Measurements from ENCODE around the gene ZNF550.

Gene ZNF550

GRCh38 chr19:57559404-57560025 lies at the start of gene ZNF550:
ZNF550 (minus strand) TSS chr19:57559863; CDS start chr19:57559682, 181 bp downstream.
- peak; percentile 77 to 83 for DNase-seq (ENCODE audit: low read depth in 1 of 2, low spot score in 1 of 2)

- no peak for DNase-seq (ENCODE audit: low read depth in 1 of 2, low spot score in 1 of 2)
Observed at GRCh38 chr19:57606931-57607330, 47.3 kb upstream of the ZNF550 start.

GRCh38 chr19:57599761-57600383 lies 40.2 kb upstream of the ZNF550 start, which contains the start of gene ZNF530:
ZNF530 (plus strand) TSS chr19:57599885; CDS start chr19:57604346, 4,461 bp downstream.
- peak; percentile 71 to 77 for DNase-seq (ENCODE audit: low read depth in 1 of 2, low spot score in 1 of 2)

- DNase-seq (ENCODE audit: low read depth in 1 of 2, low spot score in 1 of 2), result no peak
Observed at GRCh38 chr19:57599377-57599760, 39.7 kb upstream of the ZNF550 start.

GRCh38 chr19:57587529-57587928 lies 27.9 kb upstream of the ZNF550 start:
- no peak for DNase-seq (ENCODE audit: low read depth in 1 of 2, low spot score in 1 of 2)

GRCh38 chr19:57583521-57584416 lies 24.1 kb upstream of the ZNF550 start, which contains the start of gene ZIK1:
ZIK1 (plus strand) TSS chr19:57584145; CDS start chr19:57584357, 212 bp downstream.
- peak; percentile 69 to 71 for DNase-seq (ENCODE audit: low read depth in 1 of 2, low spot score in 1 of 2)

- DNase-seq (ENCODE audit: low read depth in 1 of 2, low spot score in 1 of 2), result no peak
Observed at GRCh38 chr19:57583104-57583520, 23.4 kb upstream of the ZNF550 start.

- peak; percentile 89 to 93 for DNase-seq (ENCODE audit: low read depth in 1 of 2, low spot score in 1 of 2)
Observed at GRCh38 chr19:57578487-57579205, 19.0 kb upstream of the ZNF550 start, which contains the start of gene ZNF416. ZNF416 (minus strand) TSS chr19:57578911; CDS start chr19:57578704, 207 bp downstream.

- no peak for DNase-seq (ENCODE audit: low read depth in 1 of 2, low spot score in 1 of 2)
Observed at GRCh38 chr19:57576661-57577060, 17.0 kb upstream of the ZNF550 start.

- no peak for DNase-seq (ENCODE audit: low read depth in 1 of 2, low spot score in 1 of 2)
Observed at GRCh38 chr19:57572415-57572947, 12.8 kb upstream of the ZNF550 start.

- DNase-seq (ENCODE audit: low read depth in 1 of 2, low spot score in 1 of 2), result no peak
Observed at GRCh38 chr19:57570707-57571106, 11.0 kb upstream of the ZNF550 start.

GRCh38 chr19:57566396-57567265 lies 7.0 kb upstream of the ZNF550 start:
- no peak for DNase-seq (ENCODE audit: low read depth in 1 of 2, low spot score in 1 of 2)

GRCh38 chr19:57563547-57563946 lies 3.9 kb upstream of the ZNF550 start:
- no peak for DNase-seq (ENCODE audit: low read depth in 1 of 2, low spot score in 1 of 2)

- no peak for DNase-seq (ENCODE audit: low read depth in 1 of 2, low spot score in 1 of 2)
Observed at GRCh38 chr19:57560049-57560491, 407 bp upstream of the ZNF550 start.

GRCh38 chr19:57559008-57559403 lies 657 bp downstream of the ZNF550 start:
- DNase-seq (ENCODE audit: low read depth in 1 of 2, low spot score in 1 of 2), result no peak

GRCh38 chr19:57558525-57558924 lies 1.1 kb downstream of the ZNF550 start:
- no peak for DNase-seq (ENCODE audit: low read depth in 1 of 2, low spot score in 1 of 2)

GRCh38 chr19:57557659-57558058 lies 2.0 kb downstream of the ZNF550 start:
- no peak for DNase-seq (ENCODE audit: low read depth in 1 of 2, low spot score in 1 of 2)

- DNase-seq (ENCODE audit: low read depth in 1 of 2, low spot score in 1 of 2), result no peak
Observed at GRCh38 chr19:57552432-57552831, 7.2 kb downstream of the ZNF550 start.

- no peak for DNase-seq (ENCODE audit: low read depth in 1 of 2, low spot score in 1 of 2)
Observed at GRCh38 chr19:57546513-57546912, 13.2 kb downstream of the ZNF550 start.
